Upper lobe of right lung (tissue), 1 donor: ENCODE measurements around the gene FAS. TPM values are rescaled to one million over a fixed set of nuclear protein-coding genes. Genes with fewer than 3 reads are reported as not detected.

Source experiments
- ATAC-seq: fragments of 200-7000 bp; cut with Tn5 transposase; one replicate; pipeline ENCODE4 v1.9.1; 2020; ENCODE audit warnings: mild to moderate bottlenecking, moderate library complexity
- DNase-seq: peaks from one replicate; pipeline ENCODE4 v3.0.0-alpha.2; 2020
- H3K27ac ChIP-seq: fragments of 200-600 bp; one replicate; pipeline ENCODE4 v1.8.0; 2022
- H3K27me3 ChIP-seq: fragments of 200-600 bp; one replicate; pipeline ENCODE4 v1.8.0; 2022; ENCODE audit warnings: mild to moderate bottlenecking
- H3K36me3 ChIP-seq: fragments of 200-600 bp; one replicate; pipeline ENCODE4 v1.8.0; 2022
- H3K4me1 ChIP-seq: fragments of 200-600 bp; one replicate; pipeline ENCODE4 v1.8.0; 2022
- H3K4me3 ChIP-seq: fragments of 200-600 bp; one replicate; pipeline ENCODE4 v1.8.0; 2022; ENCODE audit warnings: mild to moderate bottlenecking
- H3K9me3 ChIP-seq: fragments of 200-600 bp; one replicate; pipeline ENCODE4 v1.8.0; 2022
- CTCF ChIP-seq: fragments of 200-600 bp; IDR thresholded peaks from one replicate; pipeline ENCODE4 v1.8.0; 2022; ENCODE audit warnings: antibody characterized with exemption
- intact Hi-C: fragments of 100-400 bp; cut with DNase I; formaldehyde crosslinking; loops from one replicate; pipeline ENCODE4 v1.11.0; 2022
- total RNA-seq: library from RNA; stranded (reverse); fragmentation: NEBNext Ultra II Directional; extraction: Animal tissue kit (Norgen Biotek cat#: 25700); gene quantifications from one replicate; pipeline ENCODE4 v1.2.1, GENCODE V29; 2021
- donor health status: DM: no; HTN: yes; CAD: no; lungs with severe emphysema.

The FAS gene
- total RNA-seq, 1 donor from 2014 or later, result 41.2 TPM

GRCh38 chr10:88954458-88955083 is 36.0 kb upstream of the FAS start:
- intact Hi-C loops, result no loop called here
- Histone ChIP-seq H3K27ac (no peak overlapping the region), H3K9me3 (no peaks in the 10 kb centered on the region), H3K27me3 (no peaks in the 10 kb centered on the region), H3K36me3 (no peaks in the 10 kb centered on the region), H3K4me3 (no peak overlapping the region), H3K4me1 (no peaks in the 10 kb centered on the region)
- ATAC-seq, result no peak
- DNase-seq, result no peak
- TF ChIP-seq CTCF, result no peak

- H3K27ac ChIP-seq, result no peak overlapping the region
- no peaks in the 10 kb centered on the region for H3K27me3 ChIP-seq
- H3K36me3 ChIP-seq, result no peaks in the 10 kb centered on the region
- H3K9me3 ChIP-seq, result no peaks in the 10 kb centered on the region
- no peak for TF ChIP-seq CTCF
- intact Hi-C loops, result no loop called here
- no peak for ATAC-seq
- H3K4me3 ChIP-seq, result no peak overlapping the region
- no peaks in the 10 kb centered on the region for H3K4me1 ChIP-seq
- no peak for DNase-seq
These were observed 33.2 kb upstream of the FAS start for GRCh38 chr10:88957381-88957780.

- intact Hi-C loops, result no loop called here
- H3K27me3 ChIP-seq, result no peaks in the 10 kb centered on the region
- no peaks in the 10 kb centered on the region for H3K36me3 ChIP-seq
- no peak overlapping the region for H3K27ac ChIP-seq
- no peaks in the 10 kb centered on the region for H3K9me3 ChIP-seq
- DNase-seq (no peak), ATAC-seq (no peak)
- TF ChIP-seq CTCF, result no peak
- no peak overlapping the region for H3K4me3 ChIP-seq
- H3K4me1 ChIP-seq, result no peaks in the 10 kb centered on the region
These were observed 31.9 kb upstream of the FAS start for GRCh38 chr10:88958721-88959120.

- DNase-seq (no peak), ATAC-seq (no peak)
- no peak overlapping the region for H3K27ac ChIP-seq
- no peak for TF ChIP-seq CTCF
- H3K4me3 ChIP-seq, result no peak overlapping the region
- H3K4me1 ChIP-seq, result no peaks in the 10 kb centered on the region
- no peaks in the 10 kb centered on the region for H3K27me3 ChIP-seq
- no peaks in the 10 kb centered on the region for H3K9me3 ChIP-seq
- intact Hi-C loops, result no loop called here
- no peaks in the 10 kb centered on the region for H3K36me3 ChIP-seq
These were observed 29.8 kb upstream of the FAS start for GRCh38 chr10:88960802-88961201.

- Histone ChIP-seq H3K9me3 (no peaks in the 10 kb centered on the region), H3K36me3 (no peaks in the 10 kb centered on the region), H3K4me1 (peaks cover 1% of the 10 kb centered on the region), H3K4me3 (no peak overlapping the region), H3K27ac (no peak overlapping the region), H3K27me3 (no peaks in the 10 kb centered on the region)
- DNase-seq, result no peak
- no peak for ATAC-seq
- TF ChIP-seq CTCF, result no peak
- intact Hi-C loops, result no loop called here
These were observed 29.3 kb upstream of the FAS start for GRCh38 chr10:88961266-88961665.

GRCh38 chr10:88962336-88962735 is 28.3 kb upstream of the FAS start:
- DNase-seq (no peak), ATAC-seq (no peak)
- Histone ChIP-seq H3K9me3 (no peaks in the 10 kb centered on the region), H3K27me3 (no peaks in the 10 kb centered on the region), H3K27ac (no peak overlapping the region), H3K4me1 (peaks cover 7% of the 10 kb centered on the region), H3K36me3 (no peaks in the 10 kb centered on the region), H3K4me3 (no peak overlapping the region)
- no peak for TF ChIP-seq CTCF
- intact Hi-C loops, result no loop called here
